Esophagus muscularis mucosa (tissue), 4 donors: ENCODE results near the gene FBXO7. TPM values are rescaled to one million over a fixed set of nuclear protein-coding genes. Genes with fewer than 3 reads are reported as not detected.

ENCODE experiments used
- DNase-seq: peaks from one replicate; pipeline ENCODE4 v3.0.0-alpha.2; 2017; ENCODE audit errors: extremely low spot score
- H3K27ac ChIP-seq, 4 donors: fragments of 200-600 bp; sonication (generic); replicated peaks in 1 of 4; 1 replicate in 3 of 4; 2 replicates in 1 of 4; pipeline ENCODE4 v1.5.1; 2016 to 2019; ENCODE audit warnings: mild to moderate bottlenecking in 1 of 4
- H3K27me3 ChIP-seq, 4 donors: fragments of 200-600 bp; sonication (generic); one replicate each; pipeline versions ENCODE4 v1.5.1 to v1.6.0; 2016 to 2019
- H3K36me3 ChIP-seq, 4 donors: fragments of 200-600 bp; sonication (generic); one replicate each; pipeline ENCODE4 v1.5.1; 2016 to 2019
- H3K4me1 ChIP-seq, 4 donors: fragments of 200-600 bp; sonication (generic); one replicate each; pipeline ENCODE4 v1.5.1; 2016 to 2019
- H3K4me3 ChIP-seq, 4 donors: fragments of 200-600 bp; sonication (generic); 1 replicate in 2 of 4; 2 replicates in 2 of 4; pipeline ENCODE4 v1.5.1; 2016 to 2019; ENCODE audit warnings: mild to moderate bottlenecking in 4 of 4, moderate library complexity in 1 of 4
- H3K9me3 ChIP-seq, 4 donors: fragments of 200-600 bp; sonication (generic); 1 replicate in 3 of 4; 2 replicates in 1 of 4; pipeline ENCODE4 v1.5.1; 2016 to 2019
- CTCF ChIP-seq, 3 experiments: fragments of 200-600 bp in 2 of 3; fragments of 450-650 bp in 1 of 3; sonication (generic) in 2 of 3; IDR thresholded peaks; one replicate each; pipeline ENCODE4 v1.5.1; 2017 to 2019; ENCODE audit warnings: antibody characterized with exemption in 3 of 3, mild to moderate bottlenecking in 2 of 3, moderate library complexity in 1 of 3
- EP300 ChIP-seq: sonication (generic); formaldehyde crosslinking; IDR thresholded peaks from one replicate; pipeline ENCODE4 v1.6.1; 2017; ENCODE audit warnings: antibody characterized with exemption
- POLR2A ChIP-seq: fragments of 450-650 bp; IDR thresholded peaks from one replicate; pipeline ENCODE4 v1.6.1; 2017; ENCODE audit warnings: antibody characterized with exemption, moderate library complexity, mild to moderate bottlenecking, low read depth
- POLR2AphosphoS5 ChIP-seq, 2 donors: sonication (generic); formaldehyde crosslinking; IDR thresholded peaks; one replicate each; pipeline ENCODE4 v1.6.1; 2017; ENCODE audit warnings: antibody characterized with exemption in 2 of 2
- WGBS: methylation state at CpG from one replicate; pipeline ENCODE4 v1.1.5; 2018; 5-methylcytosine and 5-hydroxymethylcytosine counted together
- intact Hi-C: fragments of 100-400 bp; cut with DNase I; formaldehyde crosslinking; loops from one replicate; pipeline ENCODE4 v1.15.1; 2023
- total RNA-seq, 4 donors: library from RNA; depleted of rRNA; stranded (reverse); fragments of >200 nt; gene quantifications; one replicate each; pipeline versions ENCODE4 v1.1.0 to v1.2.1, GENCODE V29; 2016

FBXO7 gene
- total RNA-seq, 4 donors from 2014 or later, result 73.6 to 91.4 (median 83.8) TPM

DNA sequence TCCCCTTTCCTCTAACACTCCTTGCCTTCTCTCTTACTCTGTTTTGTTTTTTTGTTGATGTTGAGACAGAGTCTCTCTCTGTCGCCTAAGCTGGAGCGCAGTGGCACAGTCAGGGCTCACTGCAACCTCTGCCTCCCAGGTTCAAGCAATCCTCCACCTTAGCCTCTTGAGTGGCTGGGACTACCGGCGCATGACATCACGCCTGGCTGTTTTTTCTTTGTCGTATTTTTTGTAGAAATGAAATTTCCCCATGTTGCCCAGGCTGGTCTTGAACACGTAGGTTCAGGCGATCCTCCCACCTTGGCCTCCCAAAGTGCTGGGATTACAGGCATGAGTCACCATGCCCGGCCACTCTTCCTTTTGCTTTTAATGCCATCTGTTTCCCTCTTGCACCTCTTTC is 72.3 kb downstream of the FBXO7 start:
- Histone ChIP-seq H3K27me3 (no peaks in the 10 kb centered on the region), H3K4me3 (no peak overlapping the region), H3K27ac (peak overlapping the region in 2 of 4 donors; percentile 30 to 63), H3K4me1 (peaks cover 21 to 39% (median 36%) of the 10 kb centered on the region in 4 donors), H3K9me3 (no peaks in the 10 kb centered on the region), H3K36me3 (no peaks in the 10 kb centered on the region)
- no peak for DNase-seq
- WGBS, result 93% methylated on average over 8 of the region's 9 CpGs
- intact Hi-C loops, result no loop called here
- TF ChIP-seq POLR2A, result no peak
- no peak for TF ChIP-seq EP300
- TF ChIP-seq CTCF (IDR thresholded peaks at IDR 0.05), result no peak
- no peak for TF ChIP-seq POLR2AphosphoS5 (IDR thresholded peaks at IDR 0.05)

- no peak for DNase-seq
- WGBS, result 89% methylated on average over 7 of the region's 7 CpGs
- intact Hi-C loops, result no loop called here
Measured at GRCh38 chr22:32548039-32548438, 73.4 kb downstream of the FBXO7 start.

More at GRCh38 chr22:32548039-32548438, 73.4 kb downstream of the FBXO7 start:
- no peak overlapping the region for H3K4me3 ChIP-seq
- H3K9me3 ChIP-seq, result no peaks in the 10 kb centered on the region
- H3K27me3 ChIP-seq, result no peaks in the 10 kb centered on the region
- H3K4me1 ChIP-seq, result peaks cover 10 to 28% (median 26%) of the 10 kb centered on the region in 4 donors
- TF ChIP-seq POLR2AphosphoS5 (IDR thresholded peaks at IDR 0.05) (no peak), POLR2A (no peak), EP300 (no peak), CTCF (IDR thresholded peaks at IDR 0.05) (no peak)
- no peaks in the 10 kb centered on the region for H3K36me3 ChIP-seq
- no peak overlapping the region for H3K27ac ChIP-seq

Other genes with a start within 250 kb of the FBXO7 start
- gene SLC5A4, start 219.5 kb upstream of the FBXO7 start, total RNA-seq, result 1 to 10 TPM in 1 of 4 donors, under 1 TPM in 2, not detected in 1; 0.19 to 1.2 (median 0.46) TPM
- not detected for gene RFPL3, start 116.9 kb upstream of the FBXO7 start, total RNA-seq
- 10 to 100 TPM; 46.9 to 71.0 (median 59.1) TPM for gene RTCB, start 62.6 kb upstream of the FBXO7 start, total RNA-seq
- gene BPIFC, start 10.4 kb upstream of the FBXO7 start, total RNA-seq, result not detected